GM19455 (cell line): ENCODE measurements around the gene RER1.
A peak's percentile ranks its signal among the peaks of the same experiment; 100 is the strongest.

ENCODE experiments used
- ATAC-seq: cut with Tn5 transposase; IDR thresholded peaks from one replicate; pipeline ENCODE4 v1.9.1; 2021; ENCODE audit not compliant: unreplicated experiment

Gene RER1, protein sequence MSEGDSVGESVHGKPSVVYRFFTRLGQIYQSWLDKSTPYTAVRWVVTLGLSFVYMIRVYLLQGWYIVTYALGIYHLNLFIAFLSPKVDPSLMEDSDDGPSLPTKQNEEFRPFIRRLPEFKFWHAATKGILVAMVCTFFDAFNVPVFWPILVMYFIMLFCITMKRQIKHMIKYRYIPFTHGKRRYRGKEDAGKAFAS

DNA sequence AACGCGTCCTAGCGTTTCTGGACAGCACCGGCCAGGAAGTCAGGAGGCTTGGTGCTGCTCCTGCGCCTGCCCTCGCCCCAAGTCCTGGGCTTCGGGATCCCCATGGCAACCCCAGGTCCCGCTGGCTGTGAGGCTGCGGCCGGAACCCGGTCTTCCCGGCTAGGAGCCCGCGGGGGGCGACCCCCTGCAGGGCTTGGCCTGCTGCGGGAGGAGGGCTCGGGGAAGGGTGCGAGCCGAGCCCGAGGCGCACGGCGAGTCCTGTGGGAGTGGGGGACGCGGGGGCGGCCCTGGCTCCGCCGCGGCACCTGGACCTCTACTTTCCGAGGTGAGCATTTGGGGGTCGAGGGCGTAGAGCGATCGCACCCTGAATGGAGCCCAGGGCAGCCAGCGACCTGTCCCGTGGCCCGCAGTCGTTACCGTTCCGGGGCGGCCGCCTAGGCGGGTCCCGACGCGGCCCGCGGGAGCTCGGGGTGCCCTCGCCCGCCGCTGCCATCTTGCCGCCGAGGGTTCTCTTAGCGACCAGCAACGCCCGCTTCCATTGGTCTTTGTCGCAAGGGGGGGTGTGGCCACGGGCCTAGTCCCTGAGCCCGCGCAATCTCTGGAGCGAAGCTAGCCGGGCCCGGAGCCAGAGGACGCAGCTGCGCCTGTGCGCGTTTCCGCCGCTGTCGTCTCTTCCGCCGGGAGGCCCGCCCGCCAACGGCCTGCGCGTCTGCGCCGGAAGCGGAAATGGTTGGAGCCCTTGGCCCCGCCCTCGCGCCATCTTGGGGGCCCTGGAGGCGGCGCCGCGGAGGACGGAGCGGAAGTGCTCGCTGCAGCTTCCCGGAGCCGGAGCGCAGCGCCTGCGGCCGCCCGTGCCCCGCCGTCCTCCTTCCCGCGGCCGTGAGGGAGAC is at the start of gene RER1, which contains the start of gene MORN1:
Gene RER1 (plus strand): TSS at position 801 of the 890 bp plus-strand sequence. CDS start 3,950 bp downstream, outside the sequence.
Gene MORN1 (minus strand): TSS at position 514 of the 890 bp plus-strand sequence. CDS start 21 bp downstream, at position 493.
- peak; percentile 80 for ATAC-seq

DNA sequence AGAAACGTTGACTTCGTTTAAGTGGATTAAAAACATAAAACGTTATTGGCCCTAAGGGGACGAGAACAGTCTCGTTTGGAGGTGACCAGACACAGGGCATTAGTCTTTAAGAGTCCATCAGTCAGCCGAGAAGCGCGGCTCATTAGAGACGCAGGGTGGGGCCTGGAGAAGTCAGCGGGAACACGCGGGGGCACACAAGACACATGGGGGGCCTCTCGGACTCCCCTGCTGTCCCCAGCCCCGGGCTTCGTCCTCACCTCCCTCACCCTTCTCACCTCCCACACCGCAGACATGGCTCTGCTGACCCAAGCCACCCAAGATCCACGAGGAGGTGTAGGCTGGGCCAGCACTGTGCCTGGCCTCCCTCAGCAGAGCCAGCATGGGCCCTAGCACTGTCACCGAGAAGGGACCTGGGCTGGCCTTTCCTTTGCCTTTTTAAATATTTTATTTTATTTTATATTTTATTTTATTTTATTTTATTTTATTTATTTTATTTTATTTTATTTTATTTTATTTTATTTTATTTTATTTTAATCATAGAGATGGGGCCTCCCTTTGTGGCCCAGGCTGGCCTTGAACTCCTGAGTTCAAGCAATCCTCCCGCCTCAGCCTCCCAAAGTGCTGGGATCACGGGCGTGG is 49.1 kb upstream of the RER1 start:
- ATAC-seq, result no peak

DNA sequence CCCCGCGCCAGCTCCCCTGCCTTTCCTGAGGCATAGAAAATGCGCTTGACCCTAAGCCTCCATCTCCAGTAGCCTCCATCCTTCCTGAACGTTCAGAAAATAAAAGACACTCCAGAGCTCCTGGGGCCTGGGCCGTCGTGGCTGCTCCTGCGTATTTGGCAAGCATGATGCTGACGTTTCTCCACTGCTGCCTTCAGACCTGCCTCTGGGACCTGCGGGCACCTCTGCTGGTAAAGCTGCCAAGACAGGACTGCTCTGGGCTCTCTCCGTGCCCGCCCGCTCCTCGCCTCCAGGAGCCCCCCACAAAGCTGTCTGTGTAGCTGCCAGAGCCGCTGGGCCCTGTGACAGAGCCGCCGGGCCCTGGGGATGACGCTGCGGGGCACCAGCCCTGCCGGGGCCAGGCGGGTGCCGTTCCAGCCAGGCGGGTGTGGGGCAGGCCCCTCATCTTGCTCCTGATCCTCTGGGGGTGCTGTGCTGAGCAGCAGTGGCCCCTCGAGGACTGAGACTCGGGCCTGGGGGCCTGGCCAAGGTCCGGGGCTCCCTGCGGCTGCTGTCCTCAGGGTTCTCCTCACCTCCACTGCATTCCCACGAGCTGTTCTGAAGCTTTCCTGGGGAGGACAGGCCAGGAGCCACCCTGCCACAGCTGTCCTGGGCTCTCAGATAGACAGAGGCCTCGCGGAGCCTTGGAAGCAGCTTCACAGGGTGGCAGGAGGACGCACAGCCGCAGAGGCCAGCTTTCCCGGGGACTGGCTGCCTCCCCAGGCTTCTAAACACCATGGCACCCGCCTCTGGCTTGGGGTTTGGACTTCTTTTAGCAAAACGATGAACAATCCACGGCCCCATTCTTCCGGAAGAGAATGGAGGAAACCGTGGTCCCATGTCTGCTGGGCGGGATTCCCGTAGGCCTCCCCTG is 48.4 kb upstream of the RER1 start:
- ATAC-seq, result no peak

GRCh38 chr1:2344121-2344681 is 47.4 kb upstream of the RER1 start:
- no peak for ATAC-seq

DNA sequence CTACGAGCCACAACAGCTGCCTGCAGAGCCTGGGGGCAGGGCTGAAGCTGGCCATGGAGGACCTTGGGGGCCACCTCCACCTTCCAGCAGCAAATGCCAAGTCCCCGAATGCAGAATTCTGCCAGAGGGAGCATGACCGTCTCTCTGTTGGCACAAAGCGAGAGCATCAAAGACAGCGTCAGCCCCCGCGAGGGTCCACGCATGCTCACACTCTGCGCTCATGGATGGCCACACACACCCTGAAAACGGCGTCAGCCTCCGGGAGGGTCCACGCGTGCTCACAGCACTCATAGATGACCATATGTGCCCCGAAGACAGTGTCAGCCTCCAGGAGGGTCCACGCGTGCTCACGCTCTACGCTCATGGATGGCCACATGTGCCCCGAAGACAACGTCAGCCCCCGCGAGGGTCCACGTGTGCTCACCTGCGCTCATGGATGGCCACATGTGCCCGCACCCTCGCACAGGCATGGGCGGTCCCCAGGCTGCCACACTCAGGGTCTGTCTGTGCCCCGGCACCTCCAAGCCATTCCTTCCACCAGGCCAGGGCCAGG is 46.8 kb upstream of the RER1 start:
- ATAC-seq, result no peak

DNA sequence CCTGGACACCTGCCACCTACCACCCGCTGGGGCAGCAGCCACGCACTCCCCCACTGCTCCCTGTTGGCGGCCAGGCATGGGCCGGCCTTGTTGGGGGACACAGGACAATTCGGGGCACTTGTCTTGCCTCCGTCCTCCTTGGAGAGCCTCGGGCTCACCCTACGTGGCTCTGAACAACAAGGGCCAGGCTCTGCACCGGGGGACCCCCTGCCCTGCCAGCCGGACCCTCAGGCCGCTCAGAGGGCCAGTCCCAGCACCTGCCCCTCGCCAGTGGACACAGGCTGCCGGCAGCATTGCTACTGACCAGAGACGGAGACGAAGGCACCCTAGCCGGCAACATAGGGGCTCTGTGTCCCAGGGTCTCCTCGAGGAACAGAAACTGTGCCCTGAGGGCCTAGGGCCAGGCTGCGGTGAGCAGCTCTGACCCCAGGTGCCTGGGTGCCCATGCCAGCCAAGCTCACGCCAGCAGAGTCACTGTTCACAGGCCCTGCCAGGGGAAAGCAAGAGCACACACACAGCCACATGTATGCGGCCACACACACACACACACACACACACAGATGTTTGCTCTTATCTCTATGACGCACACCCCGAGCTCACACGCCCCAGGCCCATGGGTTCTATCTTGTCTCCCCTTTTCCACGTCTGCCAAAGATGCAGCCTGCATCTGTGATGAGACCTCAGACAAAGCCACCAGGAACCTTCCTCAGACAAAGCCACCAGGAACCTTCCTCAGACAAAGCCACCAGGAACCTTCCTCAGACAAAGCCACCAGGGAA is 46.2 kb upstream of the RER1 start:
- no peak for ATAC-seq

- no peak for ATAC-seq
These were observed 44.8 kb upstream of the RER1 start for GRCh38 chr1:2346691-2347408.

- ATAC-seq, result no peak
These were observed 44.2 kb upstream of the RER1 start for GRCh38 chr1:2347409-2347785.

GRCh38 chr1:2347896-2348295 is 43.7 kb upstream of the RER1 start:
- ATAC-seq, result no peak

- ATAC-seq, result no peak
These were observed 43.0 kb upstream of the RER1 start for GRCh38 chr1:2348346-2349325.

GRCh38 chr1:2349806-2350205 is 41.8 kb upstream of the RER1 start:
- no peak for ATAC-seq

DNA sequence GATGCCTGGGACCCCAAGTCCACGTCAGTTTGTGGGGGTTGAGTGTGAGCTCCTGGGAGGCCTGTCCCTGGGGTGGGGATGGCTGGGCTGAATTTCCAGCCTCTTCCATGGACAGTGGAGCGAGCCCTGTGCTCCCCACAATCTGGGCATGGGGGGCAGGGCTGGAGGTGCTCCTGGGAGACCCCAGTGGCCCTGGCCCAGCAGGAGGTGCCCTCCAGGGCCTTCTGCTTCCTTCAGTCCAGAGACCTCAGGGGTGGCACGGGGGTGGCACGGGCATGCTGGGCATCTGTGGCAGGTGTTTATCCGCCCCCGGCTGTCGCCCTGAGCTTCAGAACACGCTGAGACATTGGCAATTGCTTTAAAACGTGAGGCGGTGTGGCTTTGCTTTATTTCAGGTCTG is 41.1 kb upstream of the RER1 start:
- ATAC-seq, result no peak

DNA sequence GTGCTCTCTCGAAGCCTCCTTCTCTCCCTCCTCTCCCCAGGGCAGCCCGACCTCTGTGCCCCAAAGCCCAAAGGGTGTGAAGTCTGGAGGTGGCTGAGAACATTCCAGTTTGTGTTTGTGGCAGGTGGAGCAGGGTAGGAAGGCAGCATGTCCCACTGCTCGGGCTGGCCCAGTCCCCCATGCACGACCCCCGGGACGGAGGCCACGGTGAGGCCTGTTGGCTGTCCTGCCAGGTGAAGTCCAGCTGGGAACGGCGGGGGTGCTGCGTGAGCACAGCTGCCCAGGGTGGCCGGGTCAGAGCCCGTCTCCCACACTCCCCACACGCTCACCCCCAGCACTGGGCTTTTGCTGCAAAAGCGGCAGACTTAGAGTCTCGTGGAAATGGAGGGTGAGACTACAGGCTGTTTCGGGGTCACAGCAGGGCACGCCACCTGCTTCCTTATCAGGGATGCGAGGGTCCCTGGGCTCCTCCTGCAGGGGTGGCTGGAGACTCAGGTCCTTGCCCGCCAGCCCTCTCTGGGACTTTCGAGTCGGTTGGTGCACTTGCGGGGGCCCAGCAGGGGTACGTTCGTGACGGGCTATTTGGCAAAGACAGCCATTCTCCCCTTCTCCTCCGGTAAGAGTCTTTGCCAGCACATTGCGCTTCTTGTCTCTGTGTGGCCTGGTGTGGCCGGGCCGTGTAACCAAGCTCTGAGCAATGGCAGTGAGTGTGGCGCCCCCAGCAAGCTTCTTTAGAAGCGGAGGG is 40.6 kb upstream of the RER1 start:
- ATAC-seq, result no peak

- ATAC-seq, result no peak
These were observed 39.9 kb upstream of the RER1 start for GRCh38 chr1:2351723-2352122.

DNA sequence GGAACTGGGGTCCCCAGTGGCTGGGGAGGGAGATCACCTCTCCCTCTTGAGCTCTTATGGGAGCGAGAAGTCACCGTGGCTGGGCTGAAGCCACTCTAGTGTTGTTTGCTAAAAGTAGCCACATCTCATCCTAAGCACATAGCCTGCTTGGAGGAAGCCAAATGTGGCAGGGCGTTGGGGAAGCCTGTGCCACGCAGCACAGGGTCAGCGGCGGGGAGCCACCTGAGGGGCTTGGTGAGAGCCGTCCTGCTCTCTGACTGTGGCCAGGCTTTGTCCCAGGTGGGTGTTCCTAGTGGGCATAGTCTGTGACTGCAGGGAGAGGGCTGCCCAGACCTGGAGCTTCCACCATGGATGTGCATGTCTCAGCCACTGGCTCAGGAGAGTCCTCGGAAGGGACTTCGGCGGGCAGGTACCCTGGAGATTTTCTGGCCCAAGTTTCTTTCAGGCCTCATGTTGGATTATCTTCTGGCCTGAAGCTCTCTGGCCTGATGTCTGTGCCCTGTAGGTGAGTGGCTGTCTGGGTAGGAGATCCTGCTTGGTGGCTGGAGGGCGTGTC is 39.2 kb upstream of the RER1 start:
- no peak for ATAC-seq

DNA sequence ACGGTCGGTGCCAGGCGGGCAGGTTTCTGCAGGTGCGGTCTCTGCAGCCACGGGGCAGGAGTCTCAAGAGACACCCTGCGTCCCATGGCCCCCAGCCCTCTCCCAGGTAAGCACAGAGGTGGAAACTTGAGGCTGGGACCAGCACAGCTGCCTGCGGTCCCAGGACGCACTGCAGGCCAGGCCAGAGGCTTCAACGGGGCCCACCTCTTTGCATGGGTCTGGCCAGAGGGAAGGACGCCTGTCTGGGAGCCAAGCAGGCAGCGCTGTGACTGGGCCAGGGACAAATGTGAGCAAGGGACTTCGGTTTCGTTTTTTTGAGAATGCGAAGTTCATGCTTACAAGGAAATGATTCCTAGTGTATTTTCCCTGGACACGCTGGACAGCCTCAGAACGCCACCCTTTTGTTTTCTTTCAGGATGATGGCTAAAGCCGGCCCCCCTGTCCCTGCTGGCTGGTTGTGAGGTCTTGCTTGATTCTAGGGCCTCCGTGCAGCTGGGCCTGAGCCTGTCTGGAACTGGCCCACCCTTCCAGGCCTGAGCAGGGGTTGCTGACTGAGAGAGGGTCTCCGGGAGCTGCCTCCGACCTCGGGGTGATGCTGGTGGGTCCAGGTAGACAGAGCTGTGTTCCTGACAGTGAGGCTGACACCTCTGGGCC is 38.6 kb upstream of the RER1 start:
- ATAC-seq, result no peak
